NK-92 (cell line): Measurements from ENCODE around the gene TRPV3.
"Not testable (repeated sequence)": the region's sequence is repeated elsewhere in the genome, so short reads cannot be mapped to it uniquely, and the experiment has no call there.

Experiments used
- DNase-seq: peaks from one replicate; lab custom pipeline; 2025; ENCODE audit not compliant: unreplicated experiment; lab: John Stamatoyannopoulos, UW

TRPV3 gene

GRCh38 chr17:3527468-3527867 is 30.1 kb downstream of the TRPV3 start:
- no peak for DNase-seq

GRCh38 chr17:3526971-3527370 is 30.6 kb downstream of the TRPV3 start:
- no peak for DNase-seq

- no peak for DNase-seq
These were observed 31.1 kb downstream of the TRPV3 start for GRCh38 chr17:3526491-3526890.

DNA sequence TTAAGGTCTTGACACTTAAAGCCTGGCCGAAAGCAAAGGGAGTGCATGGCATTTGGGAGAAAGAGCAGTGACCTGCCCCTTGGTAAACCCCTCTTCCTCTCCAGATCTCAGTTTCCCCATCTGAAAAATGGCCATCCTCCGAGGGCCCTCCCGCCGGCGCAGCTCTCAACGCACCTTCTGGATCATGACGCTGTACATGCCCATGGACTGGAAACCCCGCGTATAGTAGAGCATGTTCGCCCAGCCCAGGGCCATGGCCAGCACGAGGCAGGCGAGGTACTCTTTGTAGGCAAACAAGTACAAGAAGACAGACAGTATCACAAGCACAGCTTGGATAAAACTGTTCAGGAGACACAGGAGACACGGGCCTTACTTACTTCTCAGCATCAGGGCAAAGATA is 33.6 kb downstream of the TRPV3 start:
- no peak for DNase-seq

DNA sequence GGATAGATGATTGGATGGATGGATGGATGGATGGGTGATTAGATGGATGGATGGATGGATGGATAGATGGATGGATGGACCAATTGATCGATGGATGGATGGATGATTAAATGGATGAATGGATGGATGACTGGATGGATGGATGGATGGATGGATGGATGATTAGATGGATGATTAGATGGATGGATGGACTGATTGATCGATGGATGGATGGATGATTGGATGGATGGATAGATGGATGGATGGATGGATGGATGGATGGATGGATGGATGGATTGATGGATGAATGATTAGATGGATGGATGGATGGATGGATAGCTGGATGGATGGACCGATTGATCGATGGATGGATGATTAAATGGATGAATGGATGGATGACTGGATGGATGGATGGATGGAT is 38.1 kb downstream of the TRPV3 start:
- DNase-seq: not testable (repeated sequence)

DNA sequence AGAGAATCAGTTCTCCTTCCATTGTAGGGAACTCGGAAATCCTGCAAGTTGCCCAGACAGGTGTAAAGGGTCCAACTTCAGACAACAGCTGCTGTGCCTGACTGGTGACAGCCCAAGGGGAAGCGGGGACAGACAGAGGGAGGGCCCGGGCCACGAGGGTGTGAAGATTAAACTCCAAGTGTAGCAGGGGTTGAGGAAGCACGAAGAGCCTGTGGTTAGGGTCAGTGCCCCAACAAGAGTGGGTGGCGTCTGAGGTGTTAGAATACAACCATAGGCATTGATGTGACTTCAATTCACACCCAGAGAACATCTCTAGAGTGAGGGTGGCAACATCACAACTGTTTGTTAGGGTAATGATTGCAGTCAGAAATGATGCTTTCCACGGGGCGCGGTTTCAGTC is 42.7 kb downstream of the TRPV3 start:
- DNase-seq: no peak

DNA sequence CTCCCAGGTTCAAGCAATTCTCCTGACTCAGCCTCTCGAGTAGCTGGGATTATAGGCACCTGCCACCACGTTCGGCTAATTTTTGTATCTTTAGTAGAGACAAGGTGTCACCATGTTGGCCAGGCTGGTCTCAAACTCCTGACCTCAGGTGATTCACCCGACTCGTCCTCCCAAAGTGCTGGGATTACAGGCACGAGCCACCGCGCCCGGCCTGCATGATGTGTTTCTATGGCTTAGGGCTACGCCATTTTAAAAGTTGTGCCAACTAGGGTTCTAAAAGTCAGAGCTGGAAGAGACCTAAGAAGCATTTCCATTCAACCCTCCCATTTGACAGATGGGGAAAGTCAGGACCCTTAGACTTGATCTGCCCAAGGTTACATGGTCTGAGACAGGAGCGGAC is 43.4 kb downstream of the TRPV3 start:
- not testable (repeated sequence) for DNase-seq

DNA sequence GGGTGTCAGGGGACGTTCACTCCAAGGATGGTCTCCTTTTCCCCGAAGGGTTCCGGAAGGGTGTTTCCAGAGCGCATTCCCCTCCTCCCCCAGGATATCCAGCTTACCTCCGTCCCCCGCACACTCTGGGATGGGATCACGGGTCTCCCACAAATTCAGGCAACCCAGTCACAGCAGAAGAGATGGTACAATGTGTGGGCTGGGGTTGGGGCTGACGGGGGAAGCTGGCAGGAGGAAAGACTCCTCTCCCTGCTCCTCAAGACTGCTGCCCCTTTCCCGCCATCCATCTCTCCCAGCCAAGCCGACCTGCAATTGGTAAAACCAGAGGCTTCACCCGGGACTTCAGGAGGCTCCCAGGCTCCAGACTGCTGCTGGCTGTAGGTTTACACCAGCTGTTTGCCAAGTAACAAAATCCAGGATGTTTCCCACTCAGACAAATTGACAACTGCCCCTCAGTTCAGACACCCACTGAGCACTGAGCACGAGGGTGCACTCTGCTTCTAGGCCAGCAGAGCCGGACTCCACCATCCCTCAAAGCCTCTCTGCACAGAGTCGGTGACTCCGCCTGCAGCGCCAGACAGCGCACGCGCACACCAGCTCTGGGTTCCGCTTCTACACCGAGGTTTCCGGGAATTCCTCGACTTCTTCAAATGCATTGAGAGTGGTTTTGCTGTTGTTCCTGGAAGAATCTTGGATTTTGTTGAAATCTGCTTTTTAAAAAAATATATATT is 44.1 kb downstream of the TRPV3 start:
- no peak for DNase-seq

DNA sequence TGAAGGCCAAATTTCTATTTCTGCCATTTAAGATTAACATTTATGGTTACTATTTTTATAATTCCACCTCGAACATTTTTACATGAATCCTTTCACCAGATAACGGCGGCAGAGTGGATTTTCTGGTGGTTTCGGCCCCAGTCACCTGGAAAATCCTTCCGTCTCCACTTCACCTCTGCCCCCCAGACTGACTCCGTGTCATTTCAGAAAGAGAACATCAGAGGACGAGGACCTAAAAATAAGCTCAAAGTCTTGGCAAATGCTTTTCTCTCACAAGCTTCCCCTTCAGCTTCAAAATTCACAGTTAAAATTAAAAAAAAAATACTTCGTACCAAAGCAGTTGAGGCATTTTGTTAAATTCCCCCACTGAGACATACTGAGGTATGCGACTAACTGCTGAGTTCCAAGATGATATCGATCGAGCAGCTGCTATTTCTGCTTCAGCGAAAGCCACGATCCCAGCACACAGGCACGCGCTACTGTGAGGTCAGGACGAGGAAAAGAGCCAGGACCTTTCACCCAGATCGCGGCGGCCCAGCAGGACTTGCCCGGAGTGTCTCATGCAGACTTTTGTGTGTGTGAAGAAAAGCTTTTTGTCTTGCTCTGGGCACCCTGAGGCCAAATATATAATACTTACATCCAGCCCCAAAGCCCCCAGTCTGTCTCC is 45.0 kb downstream of the TRPV3 start:
- no peak for DNase-seq

- DNase-seq: no peak
These were observed 45.6 kb downstream of the TRPV3 start for GRCh38 chr17:3511852-3512504.

- DNase-seq: no peak
These were observed 47.5 kb downstream of the TRPV3 start for GRCh38 chr17:3510090-3510489.

- no peak for DNase-seq
These were observed 49.7 kb downstream of the TRPV3 start for GRCh38 chr17:3507869-3508268.

- DNase-seq: no peak
These were observed 50.5 kb downstream of the TRPV3 start for GRCh38 chr17:3507071-3507470.

- no peak for DNase-seq
These were observed 51.6 kb downstream of the TRPV3 start for GRCh38 chr17:3506054-3506453.

DNA sequence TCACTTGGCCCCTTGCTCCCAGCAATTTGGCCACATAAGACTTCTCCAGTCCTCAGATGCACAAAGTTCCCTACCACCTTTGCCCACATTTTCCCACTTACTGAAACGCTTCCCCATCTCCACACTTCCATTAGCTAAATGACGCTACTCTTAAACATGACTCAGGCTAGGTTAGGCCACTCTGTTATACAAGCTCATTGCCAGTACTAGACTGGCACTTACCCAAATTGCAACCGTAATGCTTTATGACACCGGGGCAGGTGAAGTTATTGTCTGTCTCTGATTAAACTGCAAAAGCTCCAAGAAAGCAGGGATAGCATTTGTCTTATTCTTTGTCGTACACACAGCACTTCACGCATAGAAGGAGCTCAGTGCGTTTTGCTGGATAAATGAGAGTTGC is 52.6 kb downstream of the TRPV3 start:
- no peak for DNase-seq

DNA sequence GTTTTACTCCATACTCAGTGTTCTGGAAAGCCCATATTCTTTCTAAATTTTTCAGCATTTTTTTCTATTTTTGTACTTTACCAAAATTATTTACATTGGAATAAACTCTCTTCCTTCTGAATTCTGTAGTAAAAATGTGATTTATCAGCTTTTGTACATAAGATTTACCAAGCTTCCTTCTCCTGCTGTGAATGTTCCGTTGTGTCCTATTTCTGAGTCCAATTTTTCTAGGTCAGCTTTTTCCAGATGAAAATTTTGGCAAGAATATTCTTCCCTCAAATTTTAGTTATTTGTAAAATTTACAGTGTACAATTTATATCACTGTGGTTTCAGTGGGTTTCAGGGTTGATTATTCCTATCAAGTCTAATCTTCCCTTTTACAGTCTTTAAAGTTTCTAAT is 54.3 kb downstream of the TRPV3 start:
- no peak for DNase-seq

DNA sequence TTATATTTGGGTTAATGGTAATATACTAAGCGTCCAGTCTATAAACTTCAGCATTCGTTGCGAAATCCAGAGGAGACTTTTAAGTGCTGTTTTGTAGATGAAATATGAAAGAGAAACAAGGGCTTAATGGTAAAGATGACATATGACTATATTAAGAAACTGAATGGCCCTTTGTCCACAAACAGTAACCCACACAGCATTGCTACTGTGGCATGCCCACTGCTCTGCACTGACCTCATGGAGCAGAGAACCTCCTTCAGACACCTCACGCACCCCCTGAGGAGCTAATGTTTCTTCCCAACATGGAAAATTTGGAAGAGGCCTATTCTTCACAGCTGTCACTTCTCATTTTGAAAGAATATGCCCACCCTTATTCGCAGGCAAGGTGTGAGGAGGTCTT is 55.1 kb downstream of the TRPV3 start:
- no peak for DNase-seq

- no peak for DNase-seq
These were observed 56.3 kb downstream of the TRPV3 start for GRCh38 chr17:3501344-3501743.

DNA sequence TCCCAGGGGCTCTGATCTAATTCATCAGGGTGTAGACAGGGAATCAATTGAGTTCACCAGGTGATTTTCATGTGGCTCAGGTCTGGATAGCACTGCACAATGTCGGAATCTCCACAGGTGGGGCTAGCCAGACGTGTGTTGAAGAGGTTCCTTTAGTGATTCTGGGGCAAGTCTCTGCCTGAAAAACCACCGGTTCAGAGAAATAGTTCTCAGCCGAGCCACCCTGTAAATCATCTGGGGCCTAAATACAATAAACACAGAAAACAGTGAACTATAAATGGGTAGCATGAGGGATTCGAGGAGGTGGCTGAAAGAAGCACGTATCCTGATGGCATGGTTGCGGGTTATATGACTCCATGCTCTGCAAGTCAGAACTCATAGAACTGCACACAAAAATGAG is 60.5 kb downstream of the TRPV3 start:
- DNase-seq: no peak

DNA sequence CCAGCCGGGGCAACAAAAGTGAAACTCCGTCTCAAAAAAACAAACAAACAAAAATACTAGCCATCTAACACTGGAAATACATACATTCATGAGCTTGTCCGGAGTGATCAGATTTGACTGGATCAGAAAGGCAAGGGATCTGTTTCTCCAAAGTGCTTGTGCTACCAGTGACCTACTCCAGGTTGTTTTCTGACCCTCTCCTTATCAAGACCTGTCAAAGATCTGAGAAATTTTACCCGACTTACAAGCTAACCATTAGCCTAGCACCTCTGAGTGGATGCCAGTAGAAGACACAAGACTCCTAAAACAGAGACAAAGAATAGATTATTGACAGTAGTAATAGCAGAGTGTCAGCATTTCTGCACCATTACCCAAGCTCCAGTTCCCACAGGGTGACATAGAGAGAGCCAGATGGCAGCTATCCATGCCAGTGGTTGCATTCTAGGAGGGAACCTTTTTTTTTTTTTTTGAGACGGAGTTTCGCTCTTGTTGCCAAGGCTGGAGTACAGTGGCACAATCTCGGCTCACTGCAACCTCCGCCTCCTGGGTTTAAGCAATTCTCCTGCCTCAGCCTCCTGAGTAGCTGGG is 72.0 kb downstream of the TRPV3 start:
- no peak for DNase-seq

DNA sequence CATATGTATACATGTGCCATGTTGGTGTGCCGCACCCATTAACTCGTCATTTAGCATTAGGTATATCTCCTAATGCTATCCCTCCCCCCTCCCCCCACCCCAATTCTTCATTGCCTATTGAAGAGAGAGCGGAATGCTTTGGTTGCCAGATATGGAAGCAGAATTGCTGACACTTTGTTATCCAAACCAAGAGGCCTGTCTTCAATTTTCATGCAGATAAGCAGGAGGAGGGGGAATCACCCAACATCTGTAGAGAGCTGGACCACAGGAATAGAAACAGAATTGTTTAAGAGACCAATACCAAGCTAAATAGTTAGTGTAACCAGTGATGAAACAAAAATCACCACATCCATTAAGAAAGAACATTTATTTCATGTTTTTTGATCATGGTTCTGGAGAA is 74.8 kb downstream of the TRPV3 start:
- DNase-seq: no peak

DNA sequence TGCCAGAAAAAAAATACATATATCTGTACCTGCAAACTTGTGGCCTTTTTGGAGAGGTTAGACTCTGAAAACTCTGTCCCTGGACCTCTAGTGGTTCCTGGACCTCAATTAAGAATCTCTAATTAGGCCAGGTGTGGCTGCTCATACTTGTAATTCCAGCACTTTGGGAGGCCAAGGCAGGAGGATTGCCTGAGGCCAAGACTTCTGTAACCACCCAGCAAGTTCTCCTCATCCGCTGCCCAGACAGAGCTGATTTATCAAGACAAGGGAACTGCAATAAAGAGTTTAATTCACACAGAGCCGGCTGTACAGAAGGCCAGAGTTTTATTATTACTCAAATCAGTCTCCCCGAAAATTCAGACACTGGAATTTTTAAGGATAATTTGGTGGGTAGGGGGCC is 77.6 kb downstream of the TRPV3 start:
- DNase-seq: no peak
